ENCODE data around the gene COX7A2L. TPM values are rescaled to one million over a fixed set of nuclear protein-coding genes. Genes with fewer than 3 reads are reported as not detected.

Gene COX7A2L
- total and polyA plus RNA-seq, 10 of the 15 experiments (the other 5 are each of a cell fraction or from before 2014, with no cell fraction given): 134 to 532 (median 222) TPM

DNA sequence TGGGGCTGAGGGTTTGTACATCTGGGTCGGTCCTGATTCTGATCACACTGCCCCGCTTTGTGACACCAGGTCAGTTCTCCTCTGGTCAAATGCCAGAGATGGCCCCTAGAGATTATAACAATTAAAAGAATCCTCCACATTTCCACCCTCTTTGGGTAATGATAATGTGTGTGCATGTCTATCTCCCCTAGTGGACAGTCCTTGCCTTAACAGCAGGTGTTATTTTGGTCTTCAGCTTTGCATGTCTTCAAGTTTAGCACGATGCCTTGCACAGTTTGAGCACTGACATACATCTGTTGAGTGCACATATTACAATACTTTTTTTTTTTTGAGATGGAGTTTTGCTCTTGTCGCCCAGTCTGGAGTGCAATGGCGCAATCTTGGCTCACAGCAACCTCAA is 25.7 kb upstream of the COX7A2L start:
- SMC1A ChIA-PET (ENCODE audit: uncharacterized antibody, unreplicated experiment): no interaction called here
- RAD21 ChIA-PET (ENCODE audit: unreplicated experiment): no interaction called here
- H2AFZ ChIP-seq (ENCODE audit: control insufficient read depth, low read depth, low read length): no peak overlapping the region
- FAIRE-seq (peak; percentile 31), ATAC-seq (peak; percentile 80), DNase-seq (ENCODE audit: low read depth, low spot score) (no peak)
- POLR2A ChIA-PET: no interaction called here
- H3K27me3 ChIP-seq (replicated peaks in 1 of 2; ENCODE audit: control insufficient read depth in 2 of 2, insufficient read depth in 2 of 2, low read length in 1 of 2): no peaks in the 10 kb centered on the region; a peak in 2 of 4 replicates
- intact Hi-C loops (cut with micrococcal nuclease; ENCODE audit: unreplicated experiment): no loop called here
- WGBS (ENCODE audit: insufficient coverage, insufficient replicate concordance, low lambda C conversion rate, missing lambda C conversion rate): 66% methylated on average over 5 of the region's 5 CpGs
- H3K79me2 ChIP-seq (ENCODE audit: control insufficient read depth, insufficient read depth, low read length): no peaks in the 10 kb centered on the region
- H3K4me1 ChIP-seq (ENCODE audit: control insufficient read depth, insufficient read depth, low read length): no peaks in the 10 kb centered on the region
- no peak overlapping the region for H3K27ac ChIP-seq (ENCODE audit: control insufficient read depth, insufficient read depth)
- H3K4me2 ChIP-seq (ENCODE audit: control insufficient read depth, insufficient read depth): no peak overlapping the region
- no peaks in the 10 kb centered on the region for H3K36me3 ChIP-seq (ENCODE audit: control insufficient read depth in 2 of 2, insufficient read depth in 2 of 2, low read length in 1 of 2)
- no peaks in the 10 kb centered on the region for H3K9me3 ChIP-seq (replicated peaks; ENCODE audit: control insufficient read depth, insufficient read depth, low read length)
- BruUV-seq (replicated peaks): no TSS peak
- TF ChIP-seq, protein P1, sequence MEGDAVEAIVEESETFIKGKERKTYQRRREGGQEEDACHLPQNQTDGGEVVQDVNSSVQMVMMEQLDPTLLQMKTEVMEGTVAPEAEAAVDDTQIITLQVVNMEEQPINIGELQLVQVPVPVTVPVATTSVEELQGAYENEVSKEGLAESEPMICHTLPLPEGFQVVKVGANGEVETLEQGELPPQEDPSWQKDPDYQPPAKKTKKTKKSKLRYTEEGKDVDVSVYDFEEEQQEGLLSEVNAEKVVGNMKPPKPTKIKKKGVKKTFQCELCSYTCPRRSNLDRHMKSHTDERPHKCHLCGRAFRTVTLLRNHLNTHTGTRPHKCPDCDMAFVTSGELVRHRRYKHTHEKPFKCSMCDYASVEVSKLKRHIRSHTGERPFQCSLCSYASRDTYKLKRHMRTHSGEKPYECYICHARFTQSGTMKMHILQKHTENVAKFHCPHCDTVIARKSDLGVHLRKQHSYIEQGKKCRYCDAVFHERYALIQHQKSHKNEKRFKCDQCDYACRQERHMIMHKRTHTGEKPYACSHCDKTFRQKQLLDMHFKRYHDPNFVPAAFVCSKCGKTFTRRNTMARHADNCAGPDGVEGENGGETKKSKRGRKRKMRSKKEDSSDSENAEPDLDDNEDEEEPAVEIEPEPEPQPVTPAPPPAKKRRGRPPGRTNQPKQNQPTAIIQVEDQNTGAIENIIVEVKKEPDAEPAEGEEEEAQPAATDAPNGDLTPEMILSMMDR (IDR thresholded peaks at IDR 0.05 in 2 of 3, conservative IDR thresholded peaks at IDR 0.05 in 1 of 3; ENCODE audit: control insufficient read depth in 2 of 3, extremely low read depth in 1 of 3, insufficient read depth in 1 of 3, low read depth in 3 of 3, low read length in 3 of 3): peak; percentile 35 to 64 (median 54); a peak in 5 of 6 replicates
- TF ChIP-seq RAD21 (IDR thresholded peaks at IDR 0.05; ENCODE audit: insufficient read depth, low read depth, low read length): peak; percentile 45
- TF ChIP-seq, protein P2, sequence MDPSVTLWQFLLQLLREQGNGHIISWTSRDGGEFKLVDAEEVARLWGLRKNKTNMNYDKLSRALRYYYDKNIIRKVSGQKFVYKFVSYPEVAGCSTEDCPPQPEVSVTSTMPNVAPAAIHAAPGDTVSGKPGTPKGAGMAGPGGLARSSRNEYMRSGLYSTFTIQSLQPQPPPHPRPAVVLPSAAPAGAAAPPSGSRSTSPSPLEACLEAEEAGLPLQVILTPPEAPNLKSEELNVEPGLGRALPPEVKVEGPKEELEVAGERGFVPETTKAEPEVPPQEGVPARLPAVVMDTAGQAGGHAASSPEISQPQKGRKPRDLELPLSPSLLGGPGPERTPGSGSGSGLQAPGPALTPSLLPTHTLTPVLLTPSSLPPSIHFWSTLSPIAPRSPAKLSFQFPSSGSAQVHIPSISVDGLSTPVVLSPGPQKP (IDR thresholded peaks at IDR 0.05; ENCODE audit: low read depth, low read length): no peak
- in situ Hi-C loops (cut with MboI): no loop called here
- CTCF ChIA-PET: interaction anchor here (0.8 to 1.7 kb wide), 6 partner anchors 8 to 308 kb away, joined by 3 to 4 read pairs (median 3); no protein-coding TSS in a partner anchor
- H4K20me1 ChIP-seq (ENCODE audit: control insufficient read depth, insufficient read depth): no peaks in the 10 kb centered on the region
- H3K4me3 ChIP-seq: no peak overlapping the region
- H3K9ac ChIP-seq (ENCODE audit: control insufficient read depth, insufficient read depth, low read length): no peak overlapping the region

All from GM12878 (cell line).